Right atrium auricular region (tissue), 2 donors: ENCODE measurements around the gene PQBP1. TPM values are rescaled to one million over a fixed set of nuclear protein-coding genes. Genes with fewer than 3 reads are reported as not detected.

Experiments used
- DNase-seq: peaks from one replicate; pipeline ENCODE4 v3.0.0-alpha.2; 2019; ENCODE audit warnings: low spot score
- H3K27ac ChIP-seq, 2 donors: fragments of 200-600 bp; sonication (generic); 1 replicate in 1 of 2; 2 replicates in 1 of 2; pipeline ENCODE4 v1.5.1; 2016 to 2019
- H3K27me3 ChIP-seq, 2 donors: fragments of 200-600 bp; sonication (generic); one replicate each; pipeline versions ENCODE4 v1.5.1 to v1.6.0; 2017 to 2019
- H3K36me3 ChIP-seq: fragments of 200-600 bp; sonication (generic); one replicate; pipeline ENCODE4 v1.5.1; 2016
- H3K4me1 ChIP-seq, 2 donors: fragments of 200-600 bp; sonication (generic); one replicate each; pipeline versions ENCODE4 v1.5.1 to v1.6.0; 2017 to 2019
- H3K4me3 ChIP-seq, 2 donors: fragments of 200-600 bp; sonication (generic); 1 replicate in 1 of 2; 2 replicates in 1 of 2; pipeline ENCODE4 v1.5.1; 2017 to 2019; ENCODE audit warnings: mild to moderate bottlenecking in 1 of 2, moderate library complexity in 1 of 2
- H3K9me3 ChIP-seq, 2 donors: fragments of 200-600 bp; sonication (generic); one replicate each; pipeline ENCODE4 v1.5.1; 2019
- total RNA-seq, 2 donors: library from RNA; depleted of rRNA; stranded (reverse); fragments of >200 nt; gene quantifications; one replicate each; pipeline ENCODE4 v1.1.0, GENCODE V29; 2016
- TF ChIP-seq, protein P1 (sequence below), 2 donors: fragments of 200-600 bp; sonication (generic); IDR thresholded peaks; one replicate each; pipeline ENCODE4 v1.5.1; 2019; ENCODE audit warnings: antibody characterized with exemption in 2 of 2

PQBP1 gene
- total RNA-seq, 2 donors from 2014 or later: 44.4 to 66.7 TPM

DNA sequence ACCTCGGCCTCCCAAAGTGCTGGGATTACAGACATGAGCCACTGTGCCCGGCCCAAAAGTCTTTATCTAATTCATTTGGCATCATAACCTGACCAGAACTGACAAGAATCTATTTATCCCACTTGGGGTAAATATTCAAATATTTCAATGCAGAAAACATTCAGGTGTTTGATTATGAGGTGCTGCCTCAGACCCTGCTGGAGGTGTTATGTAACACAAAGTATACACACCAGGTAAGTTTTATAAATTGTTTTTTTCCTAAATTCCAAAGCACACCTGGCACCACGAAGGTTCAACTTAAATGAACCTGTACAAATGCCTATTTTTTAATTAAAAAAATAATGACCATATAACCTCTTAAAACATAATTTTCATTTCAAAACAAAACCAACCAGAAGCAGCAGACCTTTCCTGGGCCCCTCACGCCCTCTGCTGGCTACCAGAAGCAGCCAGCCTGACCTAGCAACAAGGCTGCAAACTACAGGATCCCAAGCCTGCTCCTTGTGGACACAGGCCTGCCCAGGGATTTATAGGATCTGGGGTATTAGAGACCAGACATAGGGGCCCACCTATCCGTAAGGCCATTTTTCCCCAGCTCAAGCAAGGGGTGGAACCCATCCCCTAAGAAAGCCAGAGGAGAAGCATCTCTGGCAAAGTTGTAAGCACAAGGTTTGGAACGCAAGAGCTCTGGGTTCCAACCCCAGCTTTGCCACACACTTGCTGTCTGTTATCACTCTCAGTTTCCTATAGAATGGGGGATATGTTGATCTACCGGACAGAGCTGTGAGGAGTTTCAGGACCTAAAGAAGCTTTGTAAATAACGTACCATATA lies 48.0 kb downstream of the PQBP1 start:
- H3K27ac ChIP-seq: no peak overlapping the region
- no peak for DNase-seq
- TF ChIP-seq, protein P1, sequence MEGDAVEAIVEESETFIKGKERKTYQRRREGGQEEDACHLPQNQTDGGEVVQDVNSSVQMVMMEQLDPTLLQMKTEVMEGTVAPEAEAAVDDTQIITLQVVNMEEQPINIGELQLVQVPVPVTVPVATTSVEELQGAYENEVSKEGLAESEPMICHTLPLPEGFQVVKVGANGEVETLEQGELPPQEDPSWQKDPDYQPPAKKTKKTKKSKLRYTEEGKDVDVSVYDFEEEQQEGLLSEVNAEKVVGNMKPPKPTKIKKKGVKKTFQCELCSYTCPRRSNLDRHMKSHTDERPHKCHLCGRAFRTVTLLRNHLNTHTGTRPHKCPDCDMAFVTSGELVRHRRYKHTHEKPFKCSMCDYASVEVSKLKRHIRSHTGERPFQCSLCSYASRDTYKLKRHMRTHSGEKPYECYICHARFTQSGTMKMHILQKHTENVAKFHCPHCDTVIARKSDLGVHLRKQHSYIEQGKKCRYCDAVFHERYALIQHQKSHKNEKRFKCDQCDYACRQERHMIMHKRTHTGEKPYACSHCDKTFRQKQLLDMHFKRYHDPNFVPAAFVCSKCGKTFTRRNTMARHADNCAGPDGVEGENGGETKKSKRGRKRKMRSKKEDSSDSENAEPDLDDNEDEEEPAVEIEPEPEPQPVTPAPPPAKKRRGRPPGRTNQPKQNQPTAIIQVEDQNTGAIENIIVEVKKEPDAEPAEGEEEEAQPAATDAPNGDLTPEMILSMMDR (IDR thresholded peaks at IDR 0.05): peak; percentile 36 to 79
- H3K36me3 ChIP-seq: no peaks in the 10 kb centered on the region
- no peak overlapping the region for H3K4me3 ChIP-seq
- H3K4me1 ChIP-seq: peaks cover 0 to 5% of the 10 kb centered on the region in 2 donors
- H3K27me3 ChIP-seq: no peaks in the 10 kb centered on the region
- H3K9me3 ChIP-seq: no peaks in the 10 kb centered on the region

DNA sequence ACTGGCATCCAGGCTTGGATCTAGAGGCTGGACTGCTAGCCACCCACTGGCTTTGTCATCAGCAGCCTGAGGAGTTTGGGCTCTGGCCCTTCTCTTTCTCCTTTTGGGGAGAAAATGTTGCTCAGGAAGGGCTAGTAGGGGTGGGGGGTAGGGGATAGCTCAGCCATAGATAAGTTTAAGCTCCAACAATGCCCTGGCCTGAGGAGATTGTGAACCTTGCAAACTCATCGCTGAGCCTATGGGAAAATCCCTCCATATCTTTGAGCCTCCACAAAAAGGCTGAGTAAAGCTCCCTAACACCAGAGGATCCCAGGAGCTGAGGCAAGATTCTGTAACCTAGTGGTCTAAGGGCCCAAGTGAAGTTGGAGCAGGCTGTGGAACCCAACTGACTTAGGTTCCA lies 50.9 kb downstream of the PQBP1 start:
- TF ChIP-seq, protein P1 (IDR thresholded peaks at IDR 0.05): no peak
- peaks cover 0 to 2% of the 10 kb centered on the region in 2 donors for H3K4me1 ChIP-seq
- H3K4me3 ChIP-seq: no peak overlapping the region
- H3K27ac ChIP-seq: no peak overlapping the region
- no peak for DNase-seq
- H3K36me3 ChIP-seq: no peaks in the 10 kb centered on the region
- no peaks in the 10 kb centered on the region for H3K9me3 ChIP-seq
- no peaks in the 10 kb centered on the region for H3K27me3 ChIP-seq

Other genes starting within 250 kb of the PQBP1 start
- 1 to 10 TPM; 3.0 to 4.5 TPM for gene WAS, start 214.1 kb upstream of the PQBP1 start, total RNA-seq
- 1 to 10 TPM; 3.8 to 8.0 TPM for gene SUV39H1, start 201.2 kb upstream of the PQBP1 start, total RNA-seq
- not detected for gene GLOD5, start 136.2 kb upstream of the PQBP1 start, total RNA-seq
- gene GATA1, start 111.3 kb upstream of the PQBP1 start, total RNA-seq: under 1 TPM in 1 of 2 donors, not detected in 1; 0.20 TPM
- 10 to 100 TPM; 27.1 to 30.4 TPM for gene HDAC6, start 95.9 kb upstream of the PQBP1 start, total RNA-seq
- gene ERAS, start 71.4 kb upstream of the PQBP1 start, total RNA-seq: not detected
- gene PCSK1N, start 62.3 kb upstream of the PQBP1 start, total RNA-seq: 10 to 100 TPM in 1 of 2 donors, 1 to 10 TPM in 1; 4.3 to 12.5 TPM
- gene TIMM17B, start 162 bp upstream of the PQBP1 start, total RNA-seq: 10 to 100 TPM; 49.2 to 56.5 TPM
- 10 to 100 TPM; 16.8 to 18.8 TPM for gene SLC35A2, start 13.7 kb downstream of the PQBP1 start, total RNA-seq
- 1 to 10 TPM; 5.4 to 9.1 TPM for gene PIM2, start 21.1 kb downstream of the PQBP1 start, total RNA-seq
- gene OTUD5, start 59.7 kb downstream of the PQBP1 start, total RNA-seq: 10 to 100 TPM; 15.4 to 23.9 TPM
- 1 to 10 TPM; 1.3 to 1.5 TPM for gene KCND1, start 73.9 kb downstream of the PQBP1 start, total RNA-seq
- gene GRIPAP1, start 104.3 kb downstream of the PQBP1 start, total RNA-seq: 10 to 100 TPM in 1 of 2 donors, 1 to 10 TPM in 1; 9.6 to 16.0 TPM
- 10 to 100 TPM; 25.8 to 60.3 TPM for gene TFE3, start 145.4 kb downstream of the PQBP1 start, total RNA-seq
- gene CCDC120, start 161.1 kb downstream of the PQBP1 start, total RNA-seq: 1 to 10 TPM; 1.3 to 2.2 TPM
- gene PRAF2, start 176.1 kb downstream of the PQBP1 start, total RNA-seq: 10 to 100 TPM; 11.5 to 29.7 TPM
- gene WDR45, start 182.0 kb downstream of the PQBP1 start, total RNA-seq: 100 to 1,000 TPM in 1 of 2 donors, 10 to 100 TPM in 1; 78.3 to 117 TPM
- 10 to 100 TPM; 17.7 to 26.1 TPM for gene GPKOW, start 225.8 kb downstream of the PQBP1 start, total RNA-seq